NCI-H82 treated with DMSO at 0.1 percent for 48 hours (cell line): ENCODE measurements around the gene CAMTA1.
A peak's percentile ranks its signal among the peaks of the same experiment; 100 is the strongest.

Source experiments
- DNase-seq: peaks from one replicate; lab custom pipeline; 2025; ENCODE audit not compliant: unreplicated experiment; lab: John Stamatoyannopoulos, UW

The CAMTA1 gene

DNA sequence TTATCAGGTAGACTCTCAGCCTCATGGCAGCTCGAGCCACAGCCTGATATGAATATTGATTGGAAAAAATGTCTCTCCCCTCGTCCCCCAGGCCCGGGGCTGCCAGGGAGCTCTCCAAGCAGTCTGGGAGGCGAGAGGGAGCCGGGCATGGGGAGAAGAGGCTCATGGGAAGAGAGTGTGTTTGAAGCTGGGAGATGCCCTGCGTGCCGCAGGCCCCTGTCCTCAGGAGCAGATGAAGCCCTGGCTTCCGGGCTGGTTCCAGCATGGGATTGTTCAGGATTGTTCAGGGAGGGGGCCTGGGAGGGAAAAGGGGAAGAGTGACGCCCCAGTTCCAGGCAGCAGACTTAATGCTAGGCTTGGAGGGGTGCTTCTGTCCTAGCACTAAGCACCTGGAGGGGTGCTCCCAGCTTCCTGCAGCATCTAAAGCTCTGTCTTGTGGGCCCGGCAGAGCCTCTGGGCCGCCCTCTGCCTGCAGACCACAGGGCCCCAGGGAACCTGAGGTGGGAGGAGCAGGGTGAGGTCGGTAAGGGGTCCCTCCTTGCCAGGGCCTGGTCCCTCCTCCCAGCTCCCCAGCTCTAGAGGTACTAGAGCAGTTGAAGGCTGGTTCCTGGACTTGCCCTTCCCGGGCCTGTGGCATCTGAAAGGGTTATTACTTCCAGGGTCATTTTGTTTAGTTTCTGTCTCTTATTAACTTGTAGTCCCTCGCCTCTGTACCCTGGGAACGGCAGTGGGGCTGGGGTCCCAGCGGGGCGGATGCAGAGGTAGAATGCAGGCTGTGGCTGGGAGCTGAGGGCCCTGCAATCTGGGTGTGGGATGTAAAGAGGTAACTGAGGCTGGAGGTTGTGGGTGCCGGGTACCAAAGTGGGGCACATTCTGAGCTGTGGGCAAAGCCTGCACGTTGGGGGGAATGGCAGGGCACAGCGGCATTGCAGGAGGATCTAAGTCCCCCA is 651.1 kb downstream of the CAMTA1 start:
- no peak for DNase-seq

DNA sequence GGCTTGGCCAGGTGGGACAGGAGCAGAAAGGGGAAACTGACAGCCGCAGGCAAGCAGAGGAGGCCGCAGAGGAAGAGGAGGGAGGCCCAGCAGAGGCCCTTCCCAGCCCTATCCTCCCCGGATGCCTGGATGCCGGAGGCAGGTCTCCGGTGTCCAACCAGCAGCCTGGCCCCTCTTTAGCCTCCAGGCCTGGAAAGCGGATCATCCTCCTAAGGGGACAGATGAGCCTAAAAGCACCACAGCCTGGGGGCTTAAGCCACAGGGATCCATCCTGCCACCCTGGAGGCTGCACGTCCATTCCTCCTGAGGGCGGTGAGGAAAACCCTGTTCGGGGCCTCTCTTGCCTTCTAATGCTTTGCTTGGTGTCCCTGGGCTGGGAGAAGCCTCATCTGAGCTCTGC is 651.8 kb downstream of the CAMTA1 start:
- DNase-seq = no peak

DNA sequence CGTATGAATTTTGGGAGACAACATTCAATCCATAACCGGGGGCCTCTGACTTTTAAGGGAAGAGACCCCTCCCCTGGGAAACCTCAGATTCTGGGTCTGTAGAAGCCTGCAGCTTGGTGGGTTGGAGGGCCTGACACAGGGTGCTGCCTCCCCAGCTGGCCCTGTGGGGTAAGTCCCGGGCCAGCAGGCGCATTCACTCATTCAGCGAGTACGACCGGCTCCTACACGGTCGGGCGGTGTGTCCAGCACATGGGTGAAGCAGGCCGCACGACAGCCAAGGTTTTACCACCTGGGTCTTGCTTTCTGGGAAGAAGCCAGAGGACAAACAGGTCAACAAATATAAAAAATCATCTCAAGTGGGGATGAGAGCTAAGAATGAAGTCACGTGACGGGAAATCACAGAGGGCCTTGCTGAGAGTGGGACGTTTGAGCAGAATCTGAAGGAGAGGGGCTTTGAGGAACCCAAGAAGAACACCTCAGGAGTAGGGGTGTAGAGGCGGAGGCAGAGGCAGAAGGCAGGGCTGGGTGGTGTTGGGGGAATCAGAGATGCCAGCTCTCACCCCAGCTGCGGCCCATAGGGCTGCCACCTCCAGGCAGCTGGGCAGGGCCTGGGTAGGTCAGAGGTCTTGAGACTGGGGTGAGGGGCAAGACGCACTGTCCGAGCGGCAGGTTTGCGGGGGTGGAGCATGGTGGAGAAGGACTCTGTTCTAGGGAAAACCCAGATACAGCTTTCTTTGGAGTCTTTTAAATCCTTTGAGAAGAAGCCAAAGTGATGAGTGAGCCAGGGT is 652.5 kb downstream of the CAMTA1 start:
- DNase-seq = no peak

DNA sequence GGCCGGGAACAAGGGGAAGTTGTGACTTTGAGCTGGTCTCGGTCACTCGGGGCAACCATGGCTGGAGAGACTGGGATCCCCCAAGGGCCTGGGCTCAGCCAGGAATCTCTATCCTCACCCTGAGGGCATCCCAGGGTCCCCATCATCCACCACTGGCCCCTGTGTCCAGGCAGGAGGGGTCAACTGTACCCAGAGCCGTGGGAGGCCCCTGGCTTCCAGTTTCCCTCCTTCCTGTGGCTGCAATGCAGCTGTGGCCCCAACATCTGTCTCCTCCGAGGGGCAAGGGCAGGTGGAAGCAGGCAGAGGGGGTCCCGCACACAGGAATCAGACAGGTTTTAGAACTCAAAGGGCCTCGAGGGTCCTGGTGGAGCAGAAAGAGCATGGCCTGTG is 653.1 kb downstream of the CAMTA1 start:
- no peak for DNase-seq

DNA sequence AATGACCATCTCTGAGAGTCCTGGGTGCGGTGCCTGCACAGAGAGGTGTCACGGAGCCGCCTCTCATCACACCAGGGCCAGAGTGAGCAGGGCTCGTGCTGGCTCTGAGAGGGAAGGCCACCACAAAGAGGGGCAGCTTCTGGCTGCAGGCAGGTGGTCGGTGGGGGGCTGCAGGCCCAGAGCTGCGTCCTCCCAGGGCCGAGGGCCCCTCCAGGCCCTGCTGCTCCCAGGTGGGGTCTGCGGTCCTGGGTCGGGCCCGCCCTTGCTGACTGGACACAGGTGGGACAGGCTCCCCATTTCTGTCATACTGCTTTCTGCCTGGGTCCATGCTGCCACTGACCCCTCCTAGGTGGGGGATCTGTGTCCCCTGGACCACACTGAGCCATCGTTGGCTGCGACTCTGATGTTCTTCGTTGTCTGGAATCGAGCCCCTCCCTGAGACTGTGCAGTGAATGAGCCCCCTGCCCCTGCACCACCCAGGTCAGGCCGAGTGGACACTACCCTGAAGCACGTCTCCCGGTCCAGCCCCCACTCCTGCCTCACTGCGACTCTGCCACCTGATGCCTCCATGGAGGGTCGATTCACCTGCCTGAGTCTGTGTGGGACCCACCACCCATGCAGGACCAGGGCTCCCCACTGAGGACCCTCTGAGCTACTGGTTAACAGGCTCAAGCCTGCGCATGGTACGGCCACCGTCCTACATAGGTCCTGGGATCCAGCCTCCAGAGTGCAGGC is 653.8 kb downstream of the CAMTA1 start:
- DNase-seq = no peak

DNA sequence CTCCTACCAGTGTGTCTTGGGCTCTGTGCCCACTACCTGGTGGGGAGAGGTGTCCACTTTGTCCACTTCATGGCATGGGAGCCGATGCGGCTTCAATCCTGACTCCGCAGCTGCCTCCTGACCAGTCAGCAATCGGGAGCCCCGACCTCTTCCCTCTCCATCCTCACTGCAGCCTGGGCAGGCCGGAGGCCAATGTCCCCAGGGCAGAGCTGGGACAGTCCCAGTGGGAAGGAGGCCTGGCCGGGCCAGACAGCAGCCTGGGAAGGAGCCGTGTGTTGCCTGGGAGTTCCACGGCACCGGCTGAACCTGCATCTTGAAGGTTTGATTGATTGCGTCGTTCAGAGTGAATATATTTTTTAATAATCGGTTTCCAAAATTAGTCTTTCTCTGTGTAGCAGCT is 654.9 kb downstream of the CAMTA1 start:
- no peak for DNase-seq

DNA sequence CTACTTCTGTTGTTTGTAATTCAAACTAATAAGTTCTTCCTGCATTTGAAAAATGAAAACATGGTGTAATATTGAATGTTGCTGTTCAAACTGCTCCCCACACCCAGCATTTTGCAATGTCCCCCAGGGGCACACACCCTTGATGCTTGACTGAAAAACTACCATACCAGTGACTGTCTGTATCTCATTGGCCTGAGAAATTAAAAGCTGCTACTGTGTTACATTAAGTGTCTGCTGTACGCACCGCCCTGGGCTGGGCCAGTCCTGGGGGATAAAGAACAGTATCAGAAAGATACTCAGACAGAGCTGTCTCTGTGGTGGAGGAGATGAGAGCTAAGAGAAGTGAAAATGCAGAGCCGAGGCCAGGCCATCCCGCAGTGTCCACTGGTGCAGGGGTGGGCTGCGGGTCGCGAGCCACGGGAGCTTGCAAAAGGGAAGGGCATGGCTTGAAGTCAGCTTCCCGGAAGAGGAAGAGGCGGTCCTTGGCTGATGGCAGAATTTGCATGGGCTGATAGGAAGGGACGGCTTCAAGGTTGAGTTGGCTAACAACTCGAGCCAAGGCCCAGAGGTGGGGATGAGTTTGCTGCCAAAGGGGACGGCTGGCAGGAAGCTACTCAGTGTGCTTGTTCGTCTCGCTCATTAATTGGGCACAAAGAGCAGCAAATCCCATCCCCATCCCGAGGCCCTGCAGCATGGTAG is 656.0 kb downstream of the CAMTA1 start:
- no peak for DNase-seq

DNA sequence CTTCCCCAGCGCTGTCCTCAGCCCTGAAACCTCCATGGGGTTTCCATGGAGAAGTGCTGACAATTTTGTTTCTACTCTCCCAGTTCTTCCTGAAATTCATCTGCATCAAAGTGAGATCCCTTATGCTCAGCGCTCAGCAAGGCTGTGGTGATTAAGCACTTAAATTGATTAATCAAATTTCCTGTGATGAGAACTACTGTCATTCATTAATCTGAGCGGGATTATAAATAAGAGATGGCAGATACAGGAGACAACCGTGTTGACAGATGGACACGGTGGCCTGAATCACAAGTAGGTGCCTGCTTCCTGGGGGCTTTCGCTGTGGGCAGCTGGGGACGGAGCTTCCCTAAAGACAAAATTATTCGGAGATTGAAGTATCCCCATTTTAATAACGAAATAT is 656.8 kb downstream of the CAMTA1 start:
- peak; percentile 43 for DNase-seq

DNA sequence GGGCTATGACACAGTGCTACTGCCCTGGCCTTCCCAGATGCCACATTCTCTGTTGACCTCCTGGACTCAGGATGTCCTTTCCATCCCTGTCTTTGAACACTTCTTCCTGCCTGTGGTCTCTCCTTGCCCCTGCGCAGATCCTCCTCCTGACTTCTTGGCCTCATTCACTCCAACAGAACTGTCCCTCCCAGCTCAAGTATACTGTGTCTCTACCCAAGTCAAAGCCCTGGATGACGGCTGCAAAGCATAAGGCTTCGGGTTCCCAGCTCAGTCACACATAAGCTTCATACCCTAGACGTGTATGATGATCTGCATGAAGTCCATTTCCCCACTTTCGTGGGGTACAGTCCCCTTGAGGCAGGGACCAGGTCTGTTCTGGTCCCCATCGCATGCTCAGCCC is 657.7 kb downstream of the CAMTA1 start:
- DNase-seq = no peak

DNA sequence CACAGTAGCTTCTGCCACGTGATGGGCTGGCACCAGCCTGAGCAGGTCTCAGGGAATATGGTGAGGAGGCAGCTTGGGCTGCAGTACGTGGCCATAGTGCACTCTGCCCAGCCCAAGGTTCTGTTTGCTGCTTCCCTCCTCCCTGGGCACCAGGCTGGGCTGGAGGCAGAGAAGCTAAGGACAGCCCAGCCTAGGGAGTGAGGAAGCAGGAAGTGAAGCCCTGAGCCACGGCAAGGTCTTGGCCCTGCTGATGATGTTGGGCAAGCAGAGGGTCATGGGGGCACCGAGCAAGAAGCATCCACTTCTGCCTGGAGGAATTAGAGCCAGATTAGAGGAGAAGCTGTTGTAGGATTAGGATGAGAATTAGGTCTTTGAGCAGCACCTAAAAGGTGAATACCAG is 659.1 kb downstream of the CAMTA1 start:
- DNase-seq = no peak

DNA sequence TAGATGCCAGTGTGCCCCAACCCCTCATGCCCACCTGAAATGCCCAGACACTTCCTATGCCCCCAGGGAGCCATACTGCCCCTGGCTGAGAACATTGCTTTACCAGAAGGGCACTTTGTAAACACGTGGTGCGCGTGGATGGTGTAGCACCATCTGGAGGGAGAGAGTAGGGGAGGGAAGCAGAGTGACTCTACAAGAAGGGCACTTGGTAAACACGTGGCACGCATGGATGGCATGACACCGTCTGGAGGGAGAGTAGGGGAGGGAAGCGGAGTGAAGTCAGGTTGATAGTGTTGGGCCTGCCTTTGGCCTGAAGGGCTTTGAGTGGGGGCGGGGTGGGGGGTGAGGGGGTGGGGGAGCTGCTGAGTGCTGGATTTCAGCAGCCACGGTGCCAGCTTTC is 661.8 kb downstream of the CAMTA1 start:
- no peak for DNase-seq

DNA sequence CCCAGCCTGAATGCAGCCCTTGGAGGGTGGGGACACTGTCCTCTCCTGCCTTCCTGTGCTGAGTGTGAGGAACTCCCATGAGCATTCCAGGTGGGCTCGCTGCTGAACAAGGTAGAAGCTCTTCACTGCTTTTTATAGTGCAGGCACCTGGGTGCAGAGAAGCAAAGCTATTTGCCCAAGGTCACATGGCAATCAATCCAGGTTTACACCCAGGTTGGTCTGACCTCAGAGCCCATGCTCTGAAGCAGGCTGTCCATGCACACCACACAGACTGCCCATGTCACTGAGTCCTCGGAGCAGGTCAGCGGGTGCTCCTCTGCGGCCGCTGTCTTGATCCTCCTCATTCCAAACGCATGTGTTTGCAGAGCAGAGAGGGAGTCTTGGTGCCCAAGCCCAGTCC is 662.5 kb downstream of the CAMTA1 start:
- no peak for DNase-seq

DNA sequence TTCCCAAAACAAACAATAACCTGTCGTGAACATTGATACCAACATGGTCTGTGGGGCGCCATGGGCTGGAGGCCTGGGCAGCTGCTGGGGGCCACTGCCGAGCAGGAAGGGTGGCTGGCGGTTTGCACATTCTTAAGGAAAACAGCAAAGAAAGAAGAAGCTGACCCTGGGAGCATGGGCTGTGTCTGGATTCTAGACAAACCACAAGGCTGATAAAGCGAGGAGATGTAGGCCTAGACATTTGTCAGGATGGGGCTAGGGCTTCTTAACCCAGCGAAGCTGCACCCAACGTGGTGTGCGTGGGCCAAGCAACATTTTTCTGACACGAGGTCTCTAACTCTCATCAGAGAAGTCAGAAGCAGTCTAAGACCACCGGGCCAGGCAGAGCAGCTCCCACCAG is 663.7 kb downstream of the CAMTA1 start:
- no peak for DNase-seq

DNA sequence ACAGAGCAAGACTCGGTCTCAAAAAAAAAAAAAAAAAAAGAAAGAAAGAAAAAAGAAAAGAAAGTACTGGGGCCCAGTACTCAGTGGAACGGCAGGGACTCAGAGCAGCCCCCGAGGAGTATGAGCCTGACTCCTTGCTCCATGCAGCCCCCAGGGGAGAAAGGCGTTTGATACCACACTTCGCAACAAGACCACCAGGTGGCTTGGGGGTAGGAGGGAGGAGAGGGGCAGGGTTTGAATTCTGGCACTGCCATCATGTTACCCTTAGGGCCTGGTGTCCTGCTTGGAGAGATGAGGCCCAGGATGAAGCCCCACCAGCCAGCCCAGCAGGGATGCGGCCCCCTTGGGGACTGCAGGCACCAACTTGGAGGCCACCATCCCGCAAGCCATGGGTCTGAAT is 664.5 kb downstream of the CAMTA1 start:
- no peak for DNase-seq

DNA sequence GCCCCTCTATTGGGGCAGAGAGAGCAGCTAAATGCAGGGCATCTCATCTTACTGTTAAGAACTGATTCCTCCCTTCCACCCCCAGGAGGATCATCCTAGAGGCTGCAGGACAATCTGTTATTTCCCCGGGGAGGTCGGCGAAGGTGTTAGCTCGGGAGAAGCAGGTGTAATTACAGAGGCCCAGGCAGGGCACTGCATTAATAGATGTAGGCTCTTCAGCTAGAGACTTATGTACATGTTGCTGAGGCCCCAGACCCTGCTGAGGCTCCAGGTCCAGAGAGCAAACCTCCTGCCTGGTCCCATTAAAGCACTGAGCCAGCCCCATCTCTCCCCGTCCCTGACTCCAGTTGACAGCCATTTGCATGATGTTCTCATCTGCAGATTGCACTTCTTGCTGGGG is 665.6 kb downstream of the CAMTA1 start:
- peak; percentile 46 for DNase-seq

DNA sequence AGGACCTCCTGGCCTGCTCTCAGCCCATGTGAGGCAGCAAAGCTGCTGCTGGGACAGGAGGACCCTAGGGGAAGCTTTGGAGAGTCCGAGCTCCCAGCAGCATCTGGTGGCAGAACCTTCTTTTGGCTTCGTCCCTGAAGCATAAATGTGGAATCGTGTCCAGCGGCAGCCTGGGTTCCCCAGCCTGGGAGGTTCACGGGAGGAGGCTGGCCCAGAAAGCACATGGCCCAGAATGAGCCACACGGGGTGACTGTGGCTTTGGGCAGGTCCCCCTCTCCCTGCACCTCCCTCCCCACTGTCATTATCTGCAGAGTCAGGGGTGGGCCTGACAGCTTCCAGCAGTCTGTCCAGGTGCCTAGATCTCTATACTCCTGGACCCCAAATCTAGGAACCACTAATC is 667.8 kb downstream of the CAMTA1 start:
- no peak for DNase-seq

DNA sequence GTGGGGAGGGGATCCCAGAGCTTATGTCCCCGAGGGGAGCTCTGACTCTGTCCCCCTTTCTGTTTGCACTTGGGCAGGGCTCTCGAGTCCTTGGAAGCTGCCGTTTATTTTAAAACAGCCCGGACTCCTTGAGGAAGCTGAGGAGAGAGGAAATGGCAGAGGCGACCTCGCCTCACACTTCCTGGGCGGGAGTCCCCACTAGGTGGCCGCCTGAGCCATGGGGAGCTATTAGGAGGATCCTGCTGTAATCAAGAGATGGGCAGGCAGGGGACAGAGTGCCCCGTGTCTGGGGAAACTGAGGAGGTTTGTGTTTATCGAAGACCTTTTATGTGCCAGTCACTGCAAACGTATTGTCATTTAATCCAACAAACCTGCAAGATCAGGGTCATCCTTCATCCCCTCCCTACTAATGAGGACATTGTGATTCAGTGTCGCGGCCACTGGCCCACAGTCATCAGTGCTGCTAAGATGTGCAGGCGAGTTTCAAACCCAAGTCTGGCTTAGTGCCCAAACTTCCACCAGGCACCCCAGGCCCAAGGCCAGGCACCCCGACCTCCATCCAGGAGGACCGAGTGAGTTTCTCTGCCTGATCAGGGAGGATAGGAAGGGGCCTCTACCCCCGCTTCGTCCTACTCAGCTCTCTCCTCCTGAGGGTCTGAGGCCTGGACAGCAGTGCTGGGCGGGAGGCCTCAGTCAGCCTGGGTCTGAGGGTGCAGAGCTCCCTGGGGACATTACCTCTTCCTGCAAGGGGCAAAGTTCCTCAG is 669.0 kb downstream of the CAMTA1 start:
- no peak for DNase-seq

DNA sequence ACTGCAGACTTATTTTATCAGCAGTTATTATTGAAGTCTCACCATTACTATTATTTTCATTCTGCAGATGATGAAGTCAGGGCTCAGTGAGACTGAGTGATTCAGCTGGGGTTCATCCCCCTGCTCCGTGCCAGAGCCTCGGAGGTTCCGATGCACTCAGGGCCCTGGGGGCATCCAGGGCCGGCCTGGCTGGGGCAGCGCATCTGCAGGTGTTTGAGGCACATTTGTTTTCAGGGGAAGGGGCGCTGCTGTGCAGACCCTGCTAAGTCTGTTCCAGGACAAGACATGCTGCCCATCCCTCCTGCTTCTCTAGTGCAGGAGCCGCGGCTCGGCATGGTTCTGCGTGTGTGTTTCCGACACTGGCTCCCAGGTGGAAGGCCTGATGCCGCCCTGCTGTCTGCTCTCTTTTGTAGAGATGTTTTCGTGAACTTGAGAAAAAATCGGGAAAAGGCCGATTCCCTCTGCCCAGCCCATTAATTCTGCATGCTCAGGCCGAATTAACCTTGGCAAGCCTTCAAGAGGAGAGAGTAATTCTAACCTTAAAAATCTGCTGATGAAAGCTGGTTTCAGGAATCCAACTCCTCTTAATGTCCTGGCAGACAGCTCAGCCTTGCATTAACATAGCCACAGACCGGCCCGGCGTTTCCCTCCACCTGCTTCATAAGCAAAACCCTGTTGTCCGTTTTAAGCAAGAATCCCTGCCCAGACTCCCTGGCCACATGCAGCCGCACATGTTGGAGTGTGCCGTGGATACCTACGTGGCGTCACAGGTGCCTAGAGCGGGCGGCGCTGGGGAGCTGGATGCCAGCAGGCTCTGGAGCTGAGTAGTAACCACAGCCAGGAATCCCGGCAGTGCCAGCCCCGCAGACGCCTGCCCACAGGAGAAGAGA is 669.9 kb downstream of the CAMTA1 start:
- no peak for DNase-seq
